GM18507 (cell line): ENCODE results near the gene ITPRID2.
A peak's percentile ranks its signal among the peaks of the same experiment; 100 is the strongest.

Experiments used
- DNase-seq: peaks from one replicate; pipeline ENCODE4 v3.0.0; 2011; ENCODE audit warnings: low read depth; ENCODE audit not compliant: insufficient read length; ENCODE audit errors: extremely low spot score
- FAIRE-seq: peaks from 2 replicates; lab custom pipeline; 2011; peaks lifted over from hg19 to GRCh38; lab: Jason Lieb, UNC

ITPRID2 gene

GRCh38 chr2:181891258-181891965 is at the start of gene ITPRID2:
Gene ITPRID2 (plus strand): TSS chr2:181891730. CDS start chr2:181892067, 337 bp downstream.
- DNase-seq (peak; percentile 87), FAIRE-seq (peak; percentile 85)

GRCh38 chr2:181844551-181845290 is 46.8 kb upstream of the ITPRID2 start:
- FAIRE-seq (no peak), DNase-seq (no peak)

DNA sequence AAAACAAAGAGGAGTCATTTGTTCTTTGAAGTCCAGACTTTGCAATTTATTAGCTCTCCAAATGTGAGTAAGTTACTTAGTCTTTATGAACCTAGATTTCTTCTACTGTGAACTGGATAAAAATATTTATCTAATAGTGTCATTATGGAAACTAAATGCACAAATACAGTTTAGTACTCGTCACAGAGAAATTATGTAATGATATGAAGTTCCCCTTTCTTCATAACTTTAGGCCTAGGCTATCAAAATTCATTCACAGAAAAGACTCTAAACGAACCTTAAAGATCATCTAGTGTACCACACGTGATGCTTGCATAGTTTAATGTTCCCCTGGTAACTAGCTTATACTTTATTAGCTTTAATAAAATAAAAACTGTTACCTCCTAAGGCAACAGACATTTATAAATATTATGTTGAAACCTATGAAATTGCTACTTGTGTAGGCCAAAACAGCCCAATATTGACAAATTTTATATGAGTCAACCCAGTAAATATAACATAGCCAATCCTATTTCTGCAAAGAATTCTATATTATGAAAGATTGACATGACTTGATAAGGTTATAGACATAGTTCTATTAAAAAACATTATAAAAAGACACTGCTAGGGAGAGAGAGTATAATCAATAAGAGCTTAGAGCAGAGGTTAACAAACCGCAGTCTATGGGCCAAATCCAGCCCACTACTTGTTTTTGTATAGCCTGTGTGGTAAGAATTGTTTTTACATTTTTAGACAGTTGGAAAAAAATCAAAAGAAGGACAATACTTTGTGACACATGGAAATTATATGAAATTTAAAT is 44.9 kb upstream of the ITPRID2 start:
- no peak for DNase-seq
- FAIRE-seq = no peak

DNA sequence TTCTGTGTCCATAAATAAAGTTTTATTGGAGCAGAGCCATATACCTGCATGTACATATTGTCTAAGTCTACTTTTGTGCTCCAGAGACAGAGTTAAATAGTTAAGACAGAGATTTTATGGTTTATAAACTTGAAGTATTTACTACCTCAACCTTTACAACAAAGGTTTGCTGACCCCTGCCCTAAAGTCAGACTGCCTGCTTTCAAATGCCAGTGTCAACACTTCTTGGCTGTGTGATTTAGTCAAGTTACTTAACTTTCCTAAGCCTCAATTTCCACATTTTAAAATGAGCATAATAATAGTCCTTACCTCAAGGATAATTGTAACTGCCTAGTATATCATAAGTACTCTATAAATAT is 44.4 kb upstream of the ITPRID2 start:
- DNase-seq = no peak
- no peak for FAIRE-seq

- no peak for FAIRE-seq
- DNase-seq = no peak
These were observed 43.8 kb upstream of the ITPRID2 start for GRCh38 chr2:181847702-181848101.

DNA sequence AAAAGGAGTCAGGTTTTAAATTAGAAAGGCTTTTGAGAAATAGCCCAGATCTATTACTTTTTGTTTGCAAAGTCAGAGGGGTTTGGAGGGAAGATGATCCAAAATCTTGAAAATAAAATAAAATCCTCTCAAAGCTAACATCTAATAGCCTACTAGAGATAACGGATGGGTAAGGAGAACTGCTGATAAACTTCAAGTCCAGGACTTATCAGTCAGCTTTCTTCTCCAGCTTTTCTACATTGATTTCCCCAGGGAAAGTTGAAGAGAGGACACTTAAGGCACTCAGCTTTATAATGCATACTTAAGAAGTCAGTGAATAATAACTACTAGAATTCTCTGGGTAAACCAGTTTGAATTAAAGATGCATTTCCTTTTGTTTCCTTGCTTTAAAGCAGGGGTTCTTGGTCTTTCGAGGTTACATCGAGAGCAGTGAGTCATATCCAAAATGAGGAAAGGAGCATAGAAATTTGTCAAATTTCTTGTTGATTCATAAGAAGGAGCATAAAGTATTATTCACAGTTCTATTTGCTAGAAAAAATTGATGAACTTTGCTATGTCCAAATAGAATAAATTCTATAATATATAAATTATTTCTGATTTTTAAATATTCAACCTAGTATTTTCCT is 43.2 kb upstream of the ITPRID2 start:
- FAIRE-seq = no peak
- no peak for DNase-seq

- no peak for FAIRE-seq
- DNase-seq = no peak
These were observed 41.9 kb upstream of the ITPRID2 start for GRCh38 chr2:181849601-181850000.

GRCh38 chr2:181850936-181851560 is 40.5 kb upstream of the ITPRID2 start:
- FAIRE-seq = peak; percentile 73
- no peak for DNase-seq

- DNase-seq = no peak
- no peak for FAIRE-seq
These were observed 39.8 kb upstream of the ITPRID2 start for GRCh38 chr2:181851726-181852125.

- DNase-seq (no peak), FAIRE-seq (no peak)
These were observed 37.8 kb upstream of the ITPRID2 start for GRCh38 chr2:181853696-181854095.

DNA sequence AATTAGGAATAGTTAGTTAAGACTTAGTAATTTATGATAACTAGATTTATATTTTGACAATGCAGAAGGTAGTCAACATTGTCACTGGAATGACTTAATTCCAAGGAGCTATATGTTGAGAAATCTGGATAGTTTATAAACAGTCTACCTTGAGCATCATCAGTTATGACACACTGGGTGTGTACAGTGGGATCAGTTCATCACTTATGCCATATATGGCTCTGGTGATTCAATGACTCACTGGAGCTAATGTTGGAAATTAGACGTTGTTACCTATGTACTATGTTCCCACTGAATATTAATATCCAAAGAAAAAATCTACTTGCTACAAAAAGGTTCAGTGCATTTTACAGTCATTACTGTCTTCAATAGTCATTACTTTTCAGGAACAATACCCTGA is 34.0 kb upstream of the ITPRID2 start:
- no peak for FAIRE-seq

DNA sequence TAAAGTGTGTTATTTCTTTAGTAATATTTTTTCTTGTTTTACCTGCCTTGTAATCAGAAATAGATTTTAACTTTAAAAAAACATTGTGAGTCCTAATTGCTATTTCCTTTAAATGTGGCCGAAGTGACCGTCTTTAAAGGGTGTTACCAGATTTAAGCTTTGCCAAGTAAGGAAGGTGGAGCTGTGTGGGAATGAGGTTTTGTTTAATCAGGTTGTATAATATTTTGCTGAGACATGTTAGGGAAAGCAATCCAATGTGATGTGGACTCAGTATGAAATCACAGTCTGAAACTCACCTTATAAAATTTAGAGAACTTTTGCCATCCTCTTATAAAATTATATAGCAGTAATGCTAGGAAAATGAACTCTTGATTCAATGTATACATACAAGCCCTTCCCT is 32.9 kb upstream of the ITPRID2 start:
- FAIRE-seq = no peak
- DNase-seq = no peak

More for the DNA sequence above, 34.0 kb upstream of the ITPRID2 start:
- no peak for DNase-seq

DNA sequence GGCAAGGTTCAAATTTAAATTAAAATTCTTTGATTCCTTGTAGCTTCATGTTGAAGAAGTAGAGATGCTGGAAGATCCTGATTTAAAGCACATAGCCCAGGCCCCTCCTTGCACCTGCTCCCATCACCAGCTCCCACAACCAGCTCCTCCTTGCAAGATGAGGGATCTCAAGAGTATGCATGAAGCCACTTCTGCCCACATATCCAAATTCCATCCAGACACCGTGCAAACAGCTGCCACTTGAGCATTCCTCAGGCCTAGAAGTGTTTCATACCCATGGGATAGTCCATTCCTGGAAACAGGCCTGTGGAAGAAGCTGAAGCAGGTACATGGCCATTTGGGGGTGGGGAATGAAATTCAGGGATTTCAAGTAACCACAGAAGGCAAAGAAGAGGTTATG is 32.4 kb upstream of the ITPRID2 start:
- DNase-seq (no peak), FAIRE-seq (no peak)

DNA sequence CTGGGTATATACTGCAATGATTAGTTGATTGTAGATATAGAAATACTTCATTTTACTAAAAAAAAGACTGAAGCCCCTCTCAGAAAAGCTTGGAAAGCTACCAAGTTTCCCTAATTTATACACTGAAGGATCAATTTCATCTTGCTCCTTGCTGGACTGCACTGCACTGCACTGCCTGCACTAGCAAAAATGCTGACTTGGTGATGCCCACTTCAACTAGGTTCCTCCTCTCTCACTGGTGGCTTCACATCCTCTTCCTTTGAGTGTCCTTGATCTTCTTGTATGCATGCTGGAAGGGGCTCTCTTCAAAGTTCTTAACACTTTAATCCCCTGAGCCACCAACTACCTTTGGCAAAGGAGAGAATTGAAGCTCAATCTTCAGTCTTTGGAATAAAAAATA is 31.7 kb upstream of the ITPRID2 start:
- no peak for DNase-seq
- FAIRE-seq = no peak

DNA sequence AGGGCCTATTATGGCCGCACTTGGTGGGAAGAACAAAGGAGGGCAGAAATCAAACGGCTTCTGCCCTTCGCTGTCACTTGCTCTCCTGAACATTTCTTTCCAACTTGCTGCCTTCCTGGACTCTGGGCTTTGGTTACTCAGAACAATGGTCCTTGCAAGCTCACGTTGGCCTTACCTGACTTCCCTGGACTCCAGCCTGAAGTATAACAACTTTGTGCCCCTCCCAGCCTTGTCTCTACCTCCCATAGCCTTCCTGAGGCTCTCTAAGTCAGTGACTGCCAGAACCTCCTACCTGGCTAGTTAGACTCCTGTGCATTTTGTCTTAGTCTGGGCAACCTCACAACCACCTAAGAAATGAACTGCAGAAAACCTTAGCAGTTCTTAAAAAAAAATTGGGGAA is 30.2 kb upstream of the ITPRID2 start:
- no peak for FAIRE-seq

DNA sequence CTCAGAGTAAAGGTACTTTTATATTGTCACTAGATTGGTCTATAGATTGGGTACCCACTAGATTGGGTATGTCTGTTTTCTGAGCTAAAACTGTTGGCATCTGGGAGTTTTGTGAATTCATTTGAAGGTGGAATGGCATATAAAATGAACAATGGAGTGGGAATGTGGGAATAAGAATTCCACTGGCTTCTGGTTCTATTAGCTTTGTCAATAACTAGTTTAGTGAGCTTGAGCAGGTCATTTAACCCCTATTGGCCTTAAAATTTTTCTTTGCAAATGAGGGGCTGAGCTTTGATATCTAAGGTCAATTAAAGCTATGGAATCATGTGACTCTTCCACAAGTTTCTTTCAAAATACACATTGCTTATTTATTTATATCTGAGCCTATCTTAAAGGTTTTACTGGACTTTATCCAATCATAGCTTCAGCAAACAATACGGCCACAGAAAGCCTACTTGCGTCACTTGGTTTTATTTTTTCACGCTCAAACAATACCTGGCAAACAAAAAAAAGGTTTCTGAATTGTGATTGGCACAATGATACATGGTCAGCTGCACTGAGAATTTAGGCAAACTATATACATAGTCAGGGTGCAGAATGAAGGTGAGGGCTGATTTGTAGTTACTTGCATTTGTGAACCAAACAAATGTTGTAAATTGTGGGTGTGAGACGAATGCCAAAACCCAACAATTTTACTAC is 28.8 kb upstream of the ITPRID2 start:
- FAIRE-seq (no peak), DNase-seq (no peak)

More for the DNA sequence above, 30.2 kb upstream of the ITPRID2 start:
- DNase-seq = no peak

GRCh38 chr2:181872178-181872577 is 19.4 kb upstream of the ITPRID2 start:
- FAIRE-seq = no peak
- no peak for DNase-seq

DNA sequence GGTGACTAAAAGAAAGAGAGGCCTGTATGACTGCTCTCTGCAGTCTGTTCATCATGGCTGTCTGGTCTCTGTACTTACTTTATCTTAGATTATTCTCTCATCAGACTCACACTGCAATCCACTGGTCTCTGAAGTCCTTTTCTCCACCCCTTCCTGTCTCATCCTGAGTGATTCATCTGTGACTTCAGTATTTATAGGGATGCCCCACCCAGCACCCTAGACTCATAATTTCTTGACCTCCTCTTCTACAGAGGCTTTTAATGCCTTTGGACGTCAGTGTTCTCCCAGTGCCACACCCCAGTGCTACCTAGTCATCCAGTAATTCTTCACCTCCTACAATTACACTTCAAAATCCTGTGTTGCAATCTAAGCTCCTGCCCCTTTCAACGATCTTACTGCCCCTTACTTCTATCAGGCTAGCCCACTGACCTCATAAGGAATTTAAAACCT is 14.9 kb upstream of the ITPRID2 start:
- DNase-seq = no peak
- no peak for FAIRE-seq

DNA sequence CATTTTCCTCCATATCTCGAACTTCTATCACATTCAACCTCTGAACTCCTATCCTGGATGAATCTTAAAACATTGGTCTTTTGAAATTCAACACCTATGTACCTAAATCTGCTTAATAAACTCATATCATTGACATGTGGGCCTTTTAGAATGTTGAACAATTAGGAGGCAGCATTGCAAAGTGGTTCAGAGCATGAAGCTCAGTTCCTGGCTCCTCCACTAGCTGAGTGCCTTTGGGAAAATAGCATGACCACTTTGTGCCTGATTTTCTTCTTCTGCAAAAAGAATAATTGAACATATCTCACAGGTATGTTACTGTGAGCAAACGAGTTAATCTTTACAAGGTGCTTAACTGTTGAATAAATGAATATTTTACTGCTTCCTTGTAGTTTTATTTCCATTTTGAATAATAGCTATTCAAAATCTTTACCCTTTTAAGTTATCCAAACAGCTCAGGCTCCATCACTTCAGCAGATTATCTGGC is 14.3 kb upstream of the ITPRID2 start:
- DNase-seq = no peak
- FAIRE-seq = no peak
